HepG2 (cell line): ENCODE measurements around the gene GPR55. TPM values are rescaled to one million over a fixed set of nuclear protein-coding genes. Genes with fewer than 3 reads are reported as not detected.

Experiments
- AGO1 ChIP-seq: fragments of 200-400 bp; formaldehyde crosslinking; IDR thresholded peaks from 2 replicates; pipeline ENCODE4 v1.6.1; 2017; ENCODE audit warnings: mild to moderate bottlenecking, low read depth, low read length, moderate library complexity; ENCODE audit not compliant: poor library complexity, severe bottlenecking
- BORCS8-MEF2B ChIP-seq: sonication (generic); formaldehyde crosslinking; IDR thresholded peaks from 2 replicates; pipeline ENCODE4 v1.8.0; 2022; ENCODE audit warnings: mild to moderate bottlenecking, missing genetic modification reagents
- KMT2A ChIP-seq: sonication (generic); formaldehyde crosslinking; IDR thresholded peaks from 2 replicates; pipeline ENCODE4 v1.4.0; 2020; ENCODE audit warnings: missing genetic modification reagents
- MXD1 ChIP-seq: sonication (generic); formaldehyde crosslinking; IDR thresholded peaks from 2 replicates; pipeline ENCODE4 v1.4.0; 2020; ENCODE audit warnings: mild to moderate bottlenecking, missing genetic modification reagents
- NCOA1 ChIP-seq: sonication (generic); formaldehyde crosslinking; IDR thresholded peaks from 2 replicates; pipeline ENCODE4 v1.9.0; 2021; ENCODE audit warnings: missing genetic modification reagents
- NR0B2 ChIP-seq: sonication (generic); formaldehyde crosslinking; IDR thresholded peaks from 2 replicates; pipeline ENCODE4 v1.4.0; 2020; ENCODE audit warnings: mild to moderate bottlenecking, missing genetic modification reagents
- PHF8 ChIP-seq: sonication (generic); formaldehyde crosslinking; IDR thresholded peaks from 2 replicates; pipeline ENCODE4 v1.5.0; 2020; ENCODE audit warnings: missing genetic modification reagents
- SMYD3 ChIP-seq: sonication (generic); formaldehyde crosslinking; IDR thresholded peaks from 2 replicates; pipeline ENCODE4 v1.8.1; 2023; ENCODE audit warnings: mild to moderate bottlenecking, missing genetic modification reagents
- SRSF1 ChIP-seq: fragments of 200-400 bp; formaldehyde crosslinking; optimal IDR thresholded peaks from 2 replicates; pipeline ENCODE3; 2017; ENCODE audit warnings: mild to moderate bottlenecking, low read depth, low read length, moderate library complexity
- ZBTB10 ChIP-seq: sonication (generic); formaldehyde crosslinking; IDR thresholded peaks from 2 replicates; pipeline ENCODE4 v1.4.0; 2020; ENCODE audit warnings: missing genetic modification reagents, borderline replicate concordance
- ZNF235 ChIP-seq: sonication (generic); formaldehyde crosslinking; IDR thresholded peaks from 2 replicates; pipeline ENCODE4 v1.8.1; 2023; ENCODE audit warnings: mild to moderate bottlenecking, missing genetic modification reagents, borderline replicate concordance
- ZNF276 ChIP-seq: sonication (generic); formaldehyde crosslinking; IDR thresholded peaks from 2 replicates; pipeline ENCODE4 v1.4.0; 2020; ENCODE audit warnings: mild to moderate bottlenecking, low read depth, missing genetic modification reagents
- ZNF350 ChIP-seq: sonication (generic); formaldehyde crosslinking; IDR thresholded peaks from 2 replicates; pipeline ENCODE4 v1.4.0; 2020; ENCODE audit warnings: mild to moderate bottlenecking, low read depth, missing genetic modification reagents, borderline replicate concordance
- ZNF598 ChIP-seq: sonication (generic); formaldehyde crosslinking; IDR thresholded peaks from 2 replicates; pipeline ENCODE4 v1.5.1; 2020; ENCODE audit warnings: mild to moderate bottlenecking, missing genetic modification reagents, borderline replicate concordance
- ZNF704 ChIP-seq: sonication (generic); formaldehyde crosslinking; IDR thresholded peaks from 2 replicates; pipeline ENCODE4 v1.8.1; 2023; ENCODE audit warnings: mild to moderate bottlenecking, inconsistent platforms, moderate library complexity, missing genetic modification reagents, borderline replicate concordance
- ZNF816 ChIP-seq: sonication (generic); formaldehyde crosslinking; IDR thresholded peaks from 2 replicates; pipeline ENCODE4 v1.8.0; 2022; ENCODE audit warnings: missing genetic modification reagents, mild to moderate bottlenecking, borderline replicate concordance
- ZSCAN20 ChIP-seq: sonication (generic); formaldehyde crosslinking; IDR thresholded peaks from 2 replicates; pipeline ENCODE4 v1.4.0; 2020; ENCODE audit warnings: missing genetic modification reagents, mild to moderate bottlenecking, borderline replicate concordance
- ZSCAN25 ChIP-seq: sonication (generic); formaldehyde crosslinking; IDR thresholded peaks from 2 replicates; pipeline ENCODE4 v1.8.0; 2022; ENCODE audit warnings: mild to moderate bottlenecking, missing genetic modification reagents
- polyA plus RNA-seq, 8 experiments: library from polyadenylated mRNA; depleted of rRNA in 3 of 8; stranded (reverse) in 7 of 8; unstranded in 1 of 8; fragments of >200 nt; fragmentation: Illumina TruSeq in 4 of 8; extraction: Trizol in 4 of 8; gene quantifications; 2 replicates each; pipeline versions ENCODE4 v1.2.1 to v1.2.3, GENCODE V29; 2011 to 2016; ENCODE audit warnings: low read depth in 4 of 8, missing spikeins in 1 of 8, mixed read lengths in 1 of 8; ENCODE audit not compliant: insufficient read depth in 1 of 8
- total RNA-seq, 5 experiments: library from RNA; depleted of rRNA; stranded (reverse); fragments of >200 nt; fragmentation: Illumina TruSeq; extraction: Trizol; gene quantifications; 2 replicates each; pipeline ENCODE4 v1.2.3, GENCODE V29; 2016; ENCODE audit warnings: low read depth in 1 of 5

GPR55 gene
- total and polyA plus RNA-seq, 2 of the 13 experiments (the other 11 are each of a cell fraction or from before 2014, with no cell fraction given), result not detected

GRCh38 chr2:230864605-230865306 lies 60.3 kb downstream of the GPR55 start, which contains the start of gene ITM2C (continued):
- TF ChIP-seq ZNF704 (CRISPR knock-in tag) (0 out of 2 replicates have a peak, but pooled peaks have one; percentile 63), ZSCAN25 (CRISPR knock-in tag) (peak; percentile 48; the same call in 1 of the 2 replicates), ZSCAN20 (CRISPR knock-in tag) (peak; percentile 63; the same call in 1 of the 2 replicates), ZNF350 (CRISPR knock-in tag) (peak; percentile 39; the same call in 1 of the 2 replicates), BORCS8-MEF2B (CRISPR knock-in tag) (peak; percentile 33; the same call in 1 of the 2 replicates), NR0B2 (CRISPR knock-in tag) (peak; percentile 81; the same call in 1 of the 2 replicates), ZBTB10 (CRISPR knock-in tag) (no peak; the same call in 1 of the 2 replicates), ZNF276 (CRISPR knock-in tag) (no peak; the same call in 1 of the 2 replicates), AGO1 (no peak), PHF8 (CRISPR knock-in tag) (peak; percentile 79), NCOA1 (CRISPR knock-in tag) (0 out of 2 replicates have a peak, but pooled peaks have one; percentile 46), SRSF1 (no peak), MXD1 (CRISPR knock-in tag) (peak; percentile 80), ZNF598 (0 out of 2 replicates have a peak, but pooled peaks have one; percentile 51), ZNF235 (CRISPR knock-in tag) (peak; percentile 80; the same call in 1 of the 2 replicates), SMYD3 (CRISPR knock-in tag) (no peak), ZNF816 (CRISPR knock-in tag) (peak; percentile 71; the same call in 1 of the 2 replicates), KMT2A (CRISPR knock-in tag) (0 out of 2 replicates have a peak, but pooled peaks have one; percentile 40)
